HG02678 (cell line): ENCODE measurements around the gene GPR101.
"Not testable (repeated sequence)": the region's sequence is repeated elsewhere in the genome, so short reads cannot be mapped to it uniquely, and the experiment has no call there.

Experiments
- ATAC-seq: cut with Tn5 transposase; IDR thresholded peaks from one replicate; pipeline ENCODE4 v1.9.1; 2021; ENCODE audit warnings: mild to moderate bottlenecking, moderate library complexity; ENCODE audit not compliant: unreplicated experiment

GPR101 gene

DNA sequence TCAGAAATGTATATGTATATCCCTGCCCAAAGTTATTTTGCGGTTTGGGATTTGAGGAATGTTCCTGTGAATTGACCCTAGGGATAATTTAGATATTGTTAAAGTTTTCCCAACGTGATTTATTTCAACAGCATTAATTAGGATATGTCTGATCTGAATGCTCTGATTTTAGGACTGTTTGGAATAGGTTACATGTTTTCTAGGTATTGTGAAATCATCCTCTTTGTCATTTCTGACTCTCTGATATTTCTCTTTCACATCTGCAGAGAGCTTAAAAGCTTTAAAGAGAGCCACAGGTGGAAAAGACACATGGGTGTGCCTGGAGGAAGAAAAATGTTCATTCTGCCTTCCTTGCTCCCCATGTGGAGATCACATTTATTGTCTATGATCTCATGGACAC lies 5.1 kb downstream of the GPR101 start:
- ATAC-seq = no peak

DNA sequence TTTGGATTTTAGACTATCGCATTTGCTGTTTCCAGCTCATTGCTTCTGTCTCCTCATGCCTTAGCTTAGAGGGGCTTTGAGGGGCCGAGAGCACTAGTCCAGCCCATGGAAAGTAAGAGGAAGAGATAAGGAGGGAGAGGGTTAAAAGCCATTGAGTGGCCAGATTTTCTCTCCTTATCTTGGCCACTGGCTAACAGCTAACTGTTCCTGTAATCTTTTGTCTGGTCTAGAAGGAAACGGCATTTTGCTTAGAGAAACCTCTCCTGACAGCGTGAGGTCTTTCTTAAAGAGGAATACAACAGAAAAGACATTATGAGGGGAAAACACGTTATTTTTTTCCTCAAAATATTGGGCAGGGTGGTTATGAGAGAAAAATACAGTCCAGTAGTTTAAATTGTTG lies 7.9 kb downstream of the GPR101 start:
- ATAC-seq = no peak

DNA sequence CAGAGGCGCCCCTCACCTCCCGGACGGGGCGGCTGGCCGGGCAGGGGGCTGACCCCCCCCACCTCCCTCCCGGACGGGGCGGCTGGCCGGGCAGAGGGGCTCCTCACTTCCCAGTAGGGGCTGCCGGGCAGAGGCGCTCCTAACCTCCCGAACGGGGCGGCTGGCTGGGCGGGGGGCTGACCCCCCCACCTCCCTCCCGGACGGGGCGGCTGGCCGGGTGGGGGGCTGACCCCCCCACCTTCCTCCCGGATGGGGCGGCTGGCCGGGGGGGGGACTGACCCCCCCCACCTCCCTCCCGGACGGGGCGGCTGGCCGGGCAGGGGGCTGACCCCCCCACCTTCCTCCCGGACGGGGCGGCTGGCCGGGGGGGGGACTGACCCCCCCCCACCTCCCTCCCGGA lies 33.6 kb downstream of the GPR101 start:
- ATAC-seq = not testable (repeated sequence)

DNA sequence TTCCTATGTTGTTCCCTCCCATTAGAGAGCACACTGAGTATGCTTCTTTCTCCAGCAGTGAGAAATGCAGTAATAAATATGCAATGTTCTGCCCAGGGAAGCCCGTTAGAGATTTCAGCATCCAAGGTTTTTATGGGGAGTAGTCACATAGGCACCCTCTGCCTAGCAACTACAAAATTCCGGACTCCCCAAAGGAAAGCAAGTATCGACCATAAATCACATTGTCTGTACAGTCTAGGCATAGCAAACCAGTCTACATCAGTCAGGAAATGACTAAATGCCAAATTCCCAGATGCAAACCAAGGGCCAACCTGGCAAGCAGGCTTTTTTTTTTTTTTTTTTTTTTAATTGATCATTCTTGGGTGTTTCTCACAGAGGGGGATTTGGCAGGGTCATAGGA lies 34.8 kb downstream of the GPR101 start:
- no peak for ATAC-seq
